ENCODE measurements around the gene MAGI2. TPM values are rescaled to one million over a fixed set of nuclear protein-coding genes. Genes with fewer than 3 reads are reported as not detected.

The MAGI2 gene
- total RNA-seq, 2 donors from 2014 or later: 0.08 to 0.19 TPM

GRCh38 chr7:78780560-78780959 is 672.9 kb downstream of the MAGI2 start:
- no peaks in the 10 kb centered on the region for H3K4me1 Mint-ChIP-seq (ENCODE audit: low read depth in 2 of 2)
- peaks cover 7% of the 10 kb centered on the region for H3K9me3 Mint-ChIP-seq
- H3K36me3 Mint-ChIP-seq: no peaks in the 10 kb centered on the region
- H3K27ac Mint-ChIP-seq: no peak overlapping the region
- no peaks in the 10 kb centered on the region for H3K27me3 Mint-ChIP-seq
- DNase-seq (ENCODE audit: low spot score): no peak
- ATAC-seq: no peak
- no peak overlapping the region for H3K4me3 Mint-ChIP-seq

GRCh38 chr7:78779788-78780187 is 673.7 kb downstream of the MAGI2 start:
- ATAC-seq (no peak), DNase-seq (ENCODE audit: low spot score) (no peak)
- no peak overlapping the region for H3K27ac Mint-ChIP-seq
- peaks cover 7% of the 10 kb centered on the region for H3K9me3 Mint-ChIP-seq
- no peaks in the 10 kb centered on the region for H3K4me1 Mint-ChIP-seq (ENCODE audit: low read depth in 2 of 2)
- H3K36me3 Mint-ChIP-seq: no peaks in the 10 kb centered on the region
- H3K27me3 Mint-ChIP-seq: no peaks in the 10 kb centered on the region
- H3K4me3 Mint-ChIP-seq: no peak overlapping the region

- DNase-seq (ENCODE audit: low spot score) (no peak), ATAC-seq (no peak)
- peaks cover 7% of the 10 kb centered on the region for H3K9me3 Mint-ChIP-seq
Observed at GRCh38 chr7:78777829-78778228, 675.6 kb downstream of the MAGI2 start.

GRCh38 chr7:78770422-78771410 is 682.8 kb downstream of the MAGI2 start:
- Mint-ChIP-seq H3K4me3 (no peak overlapping the region), H3K9me3 (peaks cover 4% of the 10 kb centered on the region), H3K27ac (no peak overlapping the region), H3K27me3 (no peaks in the 10 kb centered on the region), H3K4me1 (ENCODE audit: low read depth in 2 of 2) (no peaks in the 10 kb centered on the region), H3K36me3 (no peaks in the 10 kb centered on the region)
- no peak for ATAC-seq
- DNase-seq (ENCODE audit: low spot score): no peak

More at GRCh38 chr7:78777829-78778228, 675.6 kb downstream of the MAGI2 start:
- Mint-ChIP-seq H3K4me3 (no peak overlapping the region), H3K27me3 (no peaks in the 10 kb centered on the region), H3K36me3 (no peaks in the 10 kb centered on the region), H3K27ac (no peak overlapping the region), H3K4me1 (ENCODE audit: low read depth in 2 of 2) (no peaks in the 10 kb centered on the region)

- H3K4me3 Mint-ChIP-seq: no peak overlapping the region
- peaks cover 6% of the 10 kb centered on the region for H3K9me3 Mint-ChIP-seq
- ATAC-seq (no peak), DNase-seq (ENCODE audit: low spot score) (no peak)
- H3K27me3 Mint-ChIP-seq: no peaks in the 10 kb centered on the region
- H3K36me3 Mint-ChIP-seq: no peaks in the 10 kb centered on the region
- no peaks in the 10 kb centered on the region for H3K4me1 Mint-ChIP-seq (ENCODE audit: low read depth in 2 of 2)
- H3K27ac Mint-ChIP-seq: no peak overlapping the region
Observed at GRCh38 chr7:78769481-78770101, 683.9 kb downstream of the MAGI2 start.

- Mint-ChIP-seq H3K36me3 (no peaks in the 10 kb centered on the region), H3K9me3 (peaks cover 6% of the 10 kb centered on the region), H3K4me3 (no peak overlapping the region), H3K27me3 (no peaks in the 10 kb centered on the region), H3K27ac (no peak overlapping the region), H3K4me1 (ENCODE audit: low read depth in 2 of 2) (no peaks in the 10 kb centered on the region)
- ATAC-seq (no peak), DNase-seq (ENCODE audit: low spot score) (no peak)
Observed at GRCh38 chr7:78768859-78769258, 684.6 kb downstream of the MAGI2 start.

GRCh38 chr7:78765943-78766729 is 687.3 kb downstream of the MAGI2 start:
- H3K27ac Mint-ChIP-seq: no peak overlapping the region
- no peaks in the 10 kb centered on the region for H3K4me1 Mint-ChIP-seq (ENCODE audit: low read depth in 2 of 2)
- no peaks in the 10 kb centered on the region for H3K27me3 Mint-ChIP-seq

GRCh38 chr7:78764571-78764970 is 688.9 kb downstream of the MAGI2 start:
- no peak overlapping the region for H3K27ac Mint-ChIP-seq
- ATAC-seq: no peak

More at GRCh38 chr7:78765943-78766729, 687.3 kb downstream of the MAGI2 start:
- Mint-ChIP-seq H3K36me3 (no peaks in the 10 kb centered on the region), H3K4me3 (no peak overlapping the region), H3K9me3 (peaks cover 6% of the 10 kb centered on the region)
- no peak for DNase-seq (ENCODE audit: low spot score)
- no peak for ATAC-seq

GRCh38 chr7:78762625-78763024 is 690.8 kb downstream of the MAGI2 start:
- Mint-ChIP-seq H3K36me3 (no peaks in the 10 kb centered on the region), H3K4me1 (ENCODE audit: low read depth in 2 of 2) (no peaks in the 10 kb centered on the region), H3K27ac (no peak overlapping the region), H3K27me3 (no peaks in the 10 kb centered on the region), H3K4me3 (no peak overlapping the region), H3K9me3 (peaks cover 6% of the 10 kb centered on the region)
- DNase-seq (ENCODE audit: low spot score): no peak
- ATAC-seq: no peak

More at GRCh38 chr7:78764571-78764970, 688.9 kb downstream of the MAGI2 start:
- Mint-ChIP-seq H3K27me3 (no peaks in the 10 kb centered on the region), H3K36me3 (no peaks in the 10 kb centered on the region), H3K4me3 (no peak overlapping the region), H3K9me3 (peaks cover 6% of the 10 kb centered on the region), H3K4me1 (ENCODE audit: low read depth in 2 of 2) (no peaks in the 10 kb centered on the region)
- DNase-seq (ENCODE audit: low spot score): no peak

DNA sequence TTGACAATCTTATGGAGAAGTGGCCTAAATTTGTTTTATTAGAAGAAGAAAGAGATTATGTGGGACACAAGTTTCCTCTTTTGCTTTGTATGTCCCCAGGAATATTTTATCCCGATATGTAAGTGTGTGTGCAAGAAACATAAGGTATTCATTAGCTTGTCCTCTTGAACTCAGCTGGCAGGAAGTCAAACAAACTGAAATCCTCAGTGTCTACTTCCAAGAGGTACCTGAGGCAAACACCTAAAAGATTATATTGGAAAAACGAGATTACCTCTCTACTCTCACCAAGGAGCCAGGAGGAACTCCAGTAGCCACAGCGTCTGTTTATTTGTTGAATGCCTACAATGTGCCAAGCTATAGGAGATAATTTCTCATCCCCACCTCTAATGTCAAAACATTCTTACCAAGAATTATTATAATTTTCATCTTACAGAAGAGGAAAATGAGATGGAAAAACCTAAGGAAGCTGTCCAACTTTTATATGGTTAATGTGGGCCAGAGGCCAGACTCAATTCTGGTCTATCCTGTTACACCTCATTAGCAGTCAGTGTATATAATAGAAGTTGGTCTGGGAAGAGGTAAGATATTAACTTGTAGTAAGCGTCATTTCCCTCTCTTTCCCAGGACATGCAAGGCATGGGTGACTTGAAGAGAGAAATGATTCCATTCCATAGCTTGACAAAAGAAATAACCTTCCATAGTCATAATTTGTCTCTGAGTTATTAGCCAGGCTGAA is 692.7 kb downstream of the MAGI2 start:
- Mint-ChIP-seq H3K4me1 (ENCODE audit: low read depth in 2 of 2) (no peaks in the 10 kb centered on the region), H3K4me3 (no peak overlapping the region), H3K27me3 (no peaks in the 10 kb centered on the region), H3K9me3 (peaks cover 13% of the 10 kb centered on the region), H3K27ac (no peak overlapping the region), H3K36me3 (no peaks in the 10 kb centered on the region)
- ATAC-seq (no peak), DNase-seq (ENCODE audit: low spot score) (no peak)

GRCh38 chr7:78752554-78752953 is 700.9 kb downstream of the MAGI2 start:
- H3K4me3 Mint-ChIP-seq: no peak overlapping the region
- H3K9me3 Mint-ChIP-seq: peaks cover 21% of the 10 kb centered on the region
- no peak overlapping the region for H3K27ac Mint-ChIP-seq
- DNase-seq (ENCODE audit: low spot score) (no peak), ATAC-seq (no peak)
- H3K36me3 Mint-ChIP-seq: peaks cover 9% of the 10 kb centered on the region
- H3K4me1 Mint-ChIP-seq (ENCODE audit: low read depth in 2 of 2): no peaks in the 10 kb centered on the region
- H3K27me3 Mint-ChIP-seq: no peaks in the 10 kb centered on the region

- ATAC-seq: no peak
- H3K27ac Mint-ChIP-seq: no peak overlapping the region
- no peaks in the 10 kb centered on the region for H3K27me3 Mint-ChIP-seq
Observed at GRCh38 chr7:78751253-78751652, 702.2 kb downstream of the MAGI2 start.

DNA sequence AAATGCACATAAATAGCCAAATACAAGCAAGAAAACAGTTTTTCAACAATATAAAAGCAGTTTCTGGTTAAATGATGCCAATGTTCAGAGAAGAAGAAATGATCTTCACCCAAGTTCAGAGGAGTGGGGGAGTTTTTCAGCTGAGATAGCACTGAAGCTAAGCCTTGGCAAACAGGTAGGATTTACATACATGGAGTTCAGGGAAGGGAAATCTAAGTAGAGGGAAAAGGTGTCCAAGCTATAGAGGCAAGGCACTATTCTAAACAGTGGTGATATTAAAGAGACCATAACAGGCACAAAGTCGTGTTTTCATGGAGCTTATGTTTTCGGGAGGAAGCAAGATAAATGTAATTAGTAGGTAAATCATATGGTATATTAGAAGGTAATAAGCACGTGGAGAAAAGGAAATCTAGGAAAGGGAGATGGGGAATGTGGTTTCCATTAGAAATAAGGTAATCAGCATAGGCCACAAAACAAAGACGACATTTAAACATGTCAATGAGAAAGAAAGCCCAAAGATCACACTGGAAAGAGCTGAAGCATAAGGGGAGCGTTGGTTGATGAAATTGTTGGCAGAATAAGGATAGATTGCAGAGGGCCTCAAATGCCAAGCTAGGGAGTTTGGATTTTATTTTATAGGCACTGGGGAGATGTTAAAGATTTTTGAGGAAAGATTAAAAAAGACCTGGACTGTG is 704.3 kb downstream of the MAGI2 start:
- peaks cover 9% of the 10 kb centered on the region for H3K36me3 Mint-ChIP-seq
- no peak overlapping the region for H3K27ac Mint-ChIP-seq
- H3K4me3 Mint-ChIP-seq: no peak overlapping the region
- DNase-seq (ENCODE audit: low spot score): no peak
- no peaks in the 10 kb centered on the region for H3K4me1 Mint-ChIP-seq (ENCODE audit: low read depth in 2 of 2)
- peaks cover 15% of the 10 kb centered on the region for H3K9me3 Mint-ChIP-seq
- ATAC-seq: no peak
- no peaks in the 10 kb centered on the region for H3K27me3 Mint-ChIP-seq

More at GRCh38 chr7:78751253-78751652, 702.2 kb downstream of the MAGI2 start:
- DNase-seq (ENCODE audit: low spot score): no peak
- H3K36me3 Mint-ChIP-seq: peaks cover 9% of the 10 kb centered on the region
- H3K4me1 Mint-ChIP-seq (ENCODE audit: low read depth in 2 of 2): no peaks in the 10 kb centered on the region
- H3K4me3 Mint-ChIP-seq: no peak overlapping the region
- peaks cover 15% of the 10 kb centered on the region for H3K9me3 Mint-ChIP-seq
